ENCODE measurements around the gene FADS3. TPM values are rescaled to one million over a fixed set of nuclear protein-coding genes. Genes with fewer than 3 reads are reported as not detected.
A peak's percentile ranks its signal among the peaks of the same experiment; 100 is the strongest.

The FADS3 gene
- 4.0 TPM for polyA plus RNA-seq (2012; ENCODE audit: low read depth, missing spikeins)

- no peak for TF ChIP-seq PAX5 (IDR thresholded peaks at IDR 0.05; ENCODE audit: insufficient read depth, low read length, severe bottlenecking)
- no peak for TF ChIP-seq POU2F2 (IDR thresholded peaks at IDR 0.05; ENCODE audit: low read depth, low read length)
- no peak for TF ChIP-seq POLR2AphosphoS5 (IDR thresholded peaks at IDR 0.05; ENCODE audit: low read depth, low read length)
- no peak for TF ChIP-seq SPI1 (IDR thresholded peaks at IDR 0.05; ENCODE audit: low read depth, low read length)
- FAIRE-seq (peak; percentile 76), DNase-seq (ENCODE audit: insufficient read length, low spot score) (peak; percentile 63)
These were observed at the start of gene FADS3 for GRCh38 chr11:61891331-61892084. Gene FADS3 (minus strand): TSS chr11:61891545. CDS start chr11:61891381, 164 bp downstream.

GRCh38 chr11:61940466-61940865 lies 49.1 kb upstream of the FADS3 start:
- FAIRE-seq (no peak), DNase-seq (ENCODE audit: insufficient read length, low spot score) (no peak)
- TF ChIP-seq PAX5 (IDR thresholded peaks at IDR 0.05; ENCODE audit: insufficient read depth, low read length, severe bottlenecking) = no peak
- TF ChIP-seq POU2F2 (IDR thresholded peaks at IDR 0.05; ENCODE audit: low read depth, low read length) = no peak
- TF ChIP-seq POLR2AphosphoS5 (IDR thresholded peaks at IDR 0.05; ENCODE audit: low read depth, low read length) = no peak
- TF ChIP-seq TAF1 (IDR thresholded peaks at IDR 0.05; ENCODE audit: low read depth, low read length) = no peak

- TF ChIP-seq POLR2A (IDR thresholded peaks at IDR 0.05; ENCODE audit: low read depth, low read length) (no peak), POU2F2 (IDR thresholded peaks at IDR 0.05; ENCODE audit: low read depth, low read length) (no peak), TAF1 (IDR thresholded peaks at IDR 0.05; ENCODE audit: low read depth, low read length) (no peak), PAX5 (IDR thresholded peaks at IDR 0.05; ENCODE audit: insufficient read depth, low read length, severe bottlenecking) (no peak), SPI1 (IDR thresholded peaks at IDR 0.05; ENCODE audit: low read depth, low read length) (no peak), POLR2AphosphoS5 (IDR thresholded peaks at IDR 0.05; ENCODE audit: low read depth, low read length) (no peak)
- no peak for FAIRE-seq
- no peak for DNase-seq (ENCODE audit: insufficient read length, low spot score)
These were observed 44.5 kb upstream of the FADS3 start for GRCh38 chr11:61935861-61936260.

- TF ChIP-seq POU2F2 (IDR thresholded peaks at IDR 0.05; ENCODE audit: low read depth, low read length) = no peak
- TF ChIP-seq SPI1 (IDR thresholded peaks at IDR 0.05; ENCODE audit: low read depth, low read length) = no peak
- TF ChIP-seq POLR2AphosphoS5 (IDR thresholded peaks at IDR 0.05; ENCODE audit: low read depth, low read length) = no peak
- TF ChIP-seq TAF1 (IDR thresholded peaks at IDR 0.05; ENCODE audit: low read depth, low read length) = no peak
- no peak for TF ChIP-seq POLR2A (IDR thresholded peaks at IDR 0.05; ENCODE audit: low read depth, low read length)
- no peak for TF ChIP-seq PAX5 (IDR thresholded peaks at IDR 0.05; ENCODE audit: insufficient read depth, low read length, severe bottlenecking)
- DNase-seq (ENCODE audit: insufficient read length, low spot score) (no peak), FAIRE-seq (no peak)
These were observed 39.6 kb upstream of the FADS3 start for GRCh38 chr11:61930933-61931332.

- no peak for FAIRE-seq
- TF ChIP-seq PAX5 (IDR thresholded peaks at IDR 0.05; ENCODE audit: insufficient read depth, low read length, severe bottlenecking) (no peak), SPI1 (IDR thresholded peaks at IDR 0.05; ENCODE audit: low read depth, low read length) (no peak), POLR2AphosphoS5 (IDR thresholded peaks at IDR 0.05; ENCODE audit: low read depth, low read length) (no peak), POU2F2 (IDR thresholded peaks at IDR 0.05; ENCODE audit: low read depth, low read length) (no peak), POLR2A (IDR thresholded peaks at IDR 0.05; ENCODE audit: low read depth, low read length) (no peak), TAF1 (IDR thresholded peaks at IDR 0.05; ENCODE audit: low read depth, low read length) (no peak)
These were observed 37.3 kb upstream of the FADS3 start for GRCh38 chr11:61928606-61929005.

GRCh38 chr11:61927501-61927900 lies 36.2 kb upstream of the FADS3 start:
- no peak for DNase-seq (ENCODE audit: insufficient read length, low spot score)
- no peak for FAIRE-seq
- TF ChIP-seq POLR2AphosphoS5 (IDR thresholded peaks at IDR 0.05; ENCODE audit: low read depth, low read length) = no peak
- TF ChIP-seq SPI1 (IDR thresholded peaks at IDR 0.05; ENCODE audit: low read depth, low read length) = no peak
- TF ChIP-seq POU2F2 (IDR thresholded peaks at IDR 0.05; ENCODE audit: low read depth, low read length) = no peak
- TF ChIP-seq PAX5 (IDR thresholded peaks at IDR 0.05; ENCODE audit: insufficient read depth, low read length, severe bottlenecking) = no peak
- no peak for TF ChIP-seq POLR2A (IDR thresholded peaks at IDR 0.05; ENCODE audit: low read depth, low read length)
- TF ChIP-seq TAF1 (IDR thresholded peaks at IDR 0.05; ENCODE audit: low read depth, low read length) = no peak

More at GRCh38 chr11:61928606-61929005, 37.3 kb upstream of the FADS3 start:
- no peak for DNase-seq (ENCODE audit: insufficient read length, low spot score)

GRCh38 chr11:61926235-61926634 lies 34.9 kb upstream of the FADS3 start:
- TF ChIP-seq SPI1 (IDR thresholded peaks at IDR 0.05; ENCODE audit: low read depth, low read length) (no peak), POLR2A (IDR thresholded peaks at IDR 0.05; ENCODE audit: low read depth, low read length) (no peak), TAF1 (IDR thresholded peaks at IDR 0.05; ENCODE audit: low read depth, low read length) (no peak), POU2F2 (IDR thresholded peaks at IDR 0.05; ENCODE audit: low read depth, low read length) (no peak), PAX5 (IDR thresholded peaks at IDR 0.05; ENCODE audit: insufficient read depth, low read length, severe bottlenecking) (no peak), POLR2AphosphoS5 (IDR thresholded peaks at IDR 0.05; ENCODE audit: low read depth, low read length) (no peak)

GRCh38 chr11:61925736-61926135 lies 34.4 kb upstream of the FADS3 start:
- no peak for DNase-seq (ENCODE audit: insufficient read length, low spot score)
- no peak for FAIRE-seq
- TF ChIP-seq TAF1 (IDR thresholded peaks at IDR 0.05; ENCODE audit: low read depth, low read length) (no peak), PAX5 (IDR thresholded peaks at IDR 0.05; ENCODE audit: insufficient read depth, low read length, severe bottlenecking) (no peak), SPI1 (IDR thresholded peaks at IDR 0.05; ENCODE audit: low read depth, low read length) (no peak), POU2F2 (IDR thresholded peaks at IDR 0.05; ENCODE audit: low read depth, low read length) (no peak), POLR2A (IDR thresholded peaks at IDR 0.05; ENCODE audit: low read depth, low read length) (no peak), POLR2AphosphoS5 (IDR thresholded peaks at IDR 0.05; ENCODE audit: low read depth, low read length) (no peak)

More at GRCh38 chr11:61926235-61926634, 34.9 kb upstream of the FADS3 start:
- DNase-seq (ENCODE audit: insufficient read length, low spot score) (no peak), FAIRE-seq (no peak)

- TF ChIP-seq POU2F2 (IDR thresholded peaks at IDR 0.05; ENCODE audit: low read depth, low read length) (no peak), TAF1 (IDR thresholded peaks at IDR 0.05; ENCODE audit: low read depth, low read length) (no peak), PAX5 (IDR thresholded peaks at IDR 0.05; ENCODE audit: insufficient read depth, low read length, severe bottlenecking) (no peak), POLR2A (IDR thresholded peaks at IDR 0.05; ENCODE audit: low read depth, low read length) (no peak), POLR2AphosphoS5 (IDR thresholded peaks at IDR 0.05; ENCODE audit: low read depth, low read length) (no peak), SPI1 (IDR thresholded peaks at IDR 0.05; ENCODE audit: low read depth, low read length) (no peak)
- no peak for DNase-seq (ENCODE audit: insufficient read length, low spot score)
- no peak for FAIRE-seq
These were observed 32.7 kb upstream of the FADS3 start for GRCh38 chr11:61924064-61924455.
